ENCODE data around the gene ELAVL2.
A peak's percentile ranks its signal among the peaks of the same experiment; 100 is the strongest.

ELAVL2 gene

GRCh38 chr9:23717505-23717904 lies 108.5 kb downstream of the ELAVL2 start:
- DNase-seq: no peak

DNA sequence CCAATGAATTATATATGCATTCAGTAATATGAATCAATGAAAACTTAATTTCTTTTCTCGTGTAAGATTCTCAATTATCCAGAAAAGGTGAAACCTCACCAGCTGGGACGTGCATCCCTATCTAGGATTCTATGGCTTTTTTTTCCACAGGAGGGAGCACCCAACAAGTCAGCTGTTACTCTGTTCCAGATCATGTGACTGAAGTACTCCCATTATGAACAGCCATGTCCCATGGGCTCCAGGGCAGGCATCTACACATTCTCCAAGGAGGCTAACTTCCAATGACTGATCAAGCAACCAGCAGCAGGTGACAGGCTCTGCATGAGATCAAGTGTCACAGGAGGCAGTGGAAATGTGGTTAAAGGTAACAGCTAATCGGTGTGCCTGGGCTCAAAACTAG lies 118.8 kb downstream of the ELAVL2 start:
- no peak for DNase-seq

GRCh38 chr9:23702311-23702922 lies 123.6 kb downstream of the ELAVL2 start:
- DNase-seq: peak in 1 of 2 experiments; percentile 8

DNA sequence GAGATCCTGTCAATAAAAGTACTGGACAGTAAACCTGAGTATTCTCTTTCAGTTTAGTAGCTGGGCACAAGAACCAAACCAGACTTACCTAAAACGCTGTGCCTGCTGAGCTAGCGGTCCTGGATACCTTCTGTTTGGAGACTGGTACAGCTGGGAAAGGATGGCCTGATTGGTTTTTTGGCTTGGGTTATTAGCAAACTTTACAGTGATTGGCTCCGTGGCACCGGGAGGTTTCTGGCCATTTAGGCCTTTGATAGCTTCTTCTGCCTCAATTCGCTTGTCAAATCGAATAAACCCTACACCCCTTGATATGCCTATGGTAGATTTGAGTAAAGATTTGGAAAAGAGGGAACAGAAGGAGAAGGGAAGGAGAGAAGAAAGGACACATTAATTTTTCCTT lies 124.7 kb downstream of the ELAVL2 start:
- no peak for DNase-seq

- no peak for DNase-seq
Observed at GRCh38 chr9:23700359-23700758, 125.7 kb downstream of the ELAVL2 start.

GRCh38 chr9:23698161-23698560 lies 127.9 kb downstream of the ELAVL2 start:
- DNase-seq: no peak

- DNase-seq: no peak
Observed at GRCh38 chr9:23695572-23695971, 130.5 kb downstream of the ELAVL2 start.

DNA sequence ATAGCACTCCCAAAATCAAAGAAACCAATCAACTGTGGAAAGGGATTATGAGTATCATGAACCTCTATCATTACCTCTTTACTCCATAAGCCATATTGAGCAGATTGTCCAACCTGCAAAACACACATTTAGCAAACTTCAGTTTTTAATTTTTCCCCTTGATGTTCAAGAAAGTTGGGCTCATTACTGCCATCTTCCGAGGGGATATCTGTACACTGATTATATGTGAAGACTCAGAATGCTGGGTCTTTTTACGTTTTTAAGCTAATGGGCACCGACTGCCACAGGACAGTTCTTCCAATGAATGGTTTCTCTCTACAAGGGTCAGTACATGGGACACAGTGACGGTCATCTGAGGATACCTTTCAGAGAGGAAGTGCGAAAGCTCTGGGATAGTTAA lies 132.7 kb downstream of the ELAVL2 start:
- DNase-seq: peak in 1 of 2 experiments; percentile 51

DNA sequence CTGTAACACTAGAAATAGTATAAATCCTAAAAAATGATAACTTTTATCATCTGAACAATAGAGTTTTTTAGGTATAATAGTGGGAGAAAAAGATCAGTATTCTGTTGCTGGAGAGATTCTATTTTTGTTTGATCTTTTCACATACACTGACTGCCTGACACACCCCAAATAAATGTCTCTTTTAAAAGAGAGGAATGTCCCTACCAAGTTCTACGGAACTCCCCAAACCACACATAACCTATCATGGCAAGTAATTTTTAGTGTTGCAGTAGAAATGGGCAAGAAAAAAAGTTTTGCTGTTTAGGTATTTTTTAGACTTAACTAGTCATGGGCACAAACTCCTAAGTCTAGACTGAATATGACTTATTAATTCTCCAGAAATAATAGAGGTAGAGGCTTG lies 139.1 kb downstream of the ELAVL2 start:
- DNase-seq: no peak

GRCh38 chr9:23686257-23686656 lies 139.8 kb downstream of the ELAVL2 start:
- DNase-seq: no peak

GRCh38 chr9:23683611-23684061 lies 142.4 kb downstream of the ELAVL2 start:
- no peak for DNase-seq

GRCh38 chr9:23682891-23683431 lies 143.1 kb downstream of the ELAVL2 start:
- DNase-seq: no peak

DNA sequence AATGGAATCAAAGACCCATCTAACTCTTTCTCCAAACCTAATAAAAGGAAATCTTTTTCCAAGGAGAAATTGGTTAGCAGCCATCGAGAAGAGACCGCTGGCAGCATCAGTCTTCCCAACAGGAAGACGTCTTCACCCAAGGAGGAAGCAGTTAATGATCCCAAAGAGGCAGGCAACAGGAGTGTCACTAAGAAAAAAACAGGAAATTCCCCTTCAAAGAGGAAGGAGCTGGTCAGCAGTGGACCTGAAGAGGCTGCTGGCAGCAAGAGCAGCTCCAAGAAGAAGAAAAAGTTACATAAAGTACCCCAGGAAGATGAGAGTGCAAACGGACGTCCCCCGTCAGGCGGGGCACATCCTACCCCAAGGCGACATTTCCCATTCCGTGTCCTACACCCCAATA lies 143.7 kb downstream of the ELAVL2 start:
- DNase-seq: no peak

DNA sequence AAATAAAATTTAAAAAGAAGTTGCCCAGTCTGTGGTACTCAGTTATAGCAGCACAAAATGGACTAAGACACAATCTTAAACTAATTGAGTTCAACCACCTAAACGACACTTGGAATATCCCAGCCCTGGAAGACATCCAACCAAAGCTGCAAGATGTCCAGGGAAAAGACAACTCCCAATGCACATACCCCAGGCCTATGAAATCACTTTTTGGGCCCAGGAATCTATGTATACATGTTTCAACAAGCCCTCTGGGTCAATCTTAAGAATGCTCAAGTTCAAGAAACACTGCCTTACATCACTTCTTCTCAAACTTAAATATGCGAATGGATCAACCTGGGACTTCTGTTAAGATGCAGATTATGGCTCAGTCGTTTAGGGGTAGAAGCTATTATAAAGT lies 148.6 kb downstream of the ELAVL2 start:
- DNase-seq: no peak

GRCh38 chr9:23674016-23674585 lies 151.9 kb downstream of the ELAVL2 start:
- peak; percentile 62 to 76 for DNase-seq

DNA sequence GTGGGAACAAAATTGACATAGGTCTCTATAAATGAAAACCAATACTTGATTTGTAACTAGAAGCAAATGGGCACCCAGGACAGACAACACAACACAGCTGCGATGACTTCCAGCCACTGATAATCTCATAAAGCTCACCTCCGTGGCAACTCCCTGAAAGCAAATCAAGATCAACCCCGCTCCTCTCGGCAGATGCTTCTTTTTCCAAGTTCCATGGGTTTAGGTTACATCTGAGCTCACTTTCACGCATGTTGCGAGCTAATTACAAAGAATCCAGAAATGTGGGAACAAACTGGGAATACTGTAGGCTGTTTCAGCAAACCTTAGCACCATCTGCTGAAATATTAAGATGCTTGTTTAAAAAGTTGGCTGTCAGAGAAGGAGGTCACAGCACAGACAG lies 153.9 kb downstream of the ELAVL2 start:
- DNase-seq: peak; percentile 58 to 90

DNA sequence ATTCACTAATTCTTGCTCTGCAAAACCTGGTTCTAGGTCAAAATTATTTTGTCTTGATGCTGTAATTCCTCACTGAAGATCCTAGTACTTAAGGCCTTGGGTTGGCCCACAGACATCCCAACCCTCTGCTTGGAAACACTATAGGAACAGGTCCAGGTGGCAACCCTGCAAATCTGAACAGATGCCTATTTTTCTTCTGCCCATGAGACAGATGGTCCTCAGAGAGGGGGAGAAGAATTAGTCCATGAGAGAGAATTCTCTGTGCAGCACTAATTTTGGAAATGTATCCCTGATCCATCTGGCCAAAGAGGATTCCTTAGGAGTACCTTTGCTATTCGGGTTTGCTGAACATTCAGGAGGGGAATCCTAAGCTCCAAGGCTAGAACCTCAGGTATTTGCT lies 156.3 kb downstream of the ELAVL2 start:
- peak; percentile 75 to 94 for DNase-seq

DNA sequence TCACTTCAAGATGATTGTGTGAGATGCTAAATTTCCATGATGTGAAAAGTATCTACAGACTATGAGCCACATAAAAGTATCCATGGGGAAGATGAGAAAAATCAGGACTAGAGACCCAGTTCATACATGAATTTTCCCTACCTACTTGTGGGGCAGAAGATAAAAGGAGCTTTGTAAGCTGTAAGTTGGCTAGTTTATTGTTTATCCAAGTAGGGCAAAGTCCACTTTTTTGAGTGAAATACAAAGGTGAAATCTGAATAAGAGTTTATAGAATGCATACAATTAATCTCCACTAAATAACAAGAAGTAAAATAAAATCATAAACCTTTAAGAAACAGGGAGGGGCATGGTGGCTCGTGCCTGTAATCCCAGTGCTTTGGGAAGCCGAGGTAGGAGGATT lies 160.4 kb downstream of the ELAVL2 start:
- DNase-seq: no peak

GRCh38 chr9:23665051-23665450 lies 161.0 kb downstream of the ELAVL2 start:
- no peak for DNase-seq

DNA sequence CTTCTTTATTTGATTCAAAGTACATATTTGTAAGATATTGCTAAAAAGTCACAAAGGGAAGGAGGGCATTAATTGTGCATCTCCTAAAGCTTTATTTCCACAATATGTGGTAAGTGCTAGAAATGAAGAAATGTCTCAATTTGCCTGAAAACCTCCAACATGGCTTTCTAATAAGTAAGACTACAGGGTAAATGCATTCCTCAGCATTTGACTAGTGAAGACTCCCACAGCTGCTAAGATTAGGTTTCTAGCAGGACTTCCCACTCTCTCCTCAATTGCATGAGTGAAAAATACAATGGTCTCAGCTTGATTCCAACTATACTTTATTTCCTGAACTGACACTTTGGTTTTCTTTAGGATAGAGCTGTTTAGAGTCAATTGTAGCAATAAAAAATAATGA lies 162.1 kb downstream of the ELAVL2 start:
- DNase-seq: no peak

- DNase-seq: no peak
Observed at GRCh38 chr9:23663536-23663935, 162.5 kb downstream of the ELAVL2 start.

DNA sequence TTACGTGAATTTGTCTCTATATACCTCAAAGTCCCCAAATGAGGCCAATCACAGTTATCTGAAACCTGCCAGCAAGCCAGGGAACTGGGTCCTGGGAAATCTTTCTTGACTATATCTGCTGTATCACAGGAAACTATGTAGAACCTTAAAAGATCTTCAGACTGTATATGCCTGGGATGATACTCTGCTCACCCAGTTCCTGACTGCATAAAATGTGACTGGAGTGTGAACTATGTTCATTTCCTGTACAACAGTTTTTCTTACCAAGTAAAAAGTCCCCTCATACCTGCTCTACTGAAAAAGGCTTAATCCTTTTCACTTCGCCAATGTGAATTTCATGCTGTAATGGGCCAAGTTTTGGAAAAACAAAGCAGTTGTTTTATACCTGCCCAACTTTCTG lies 162.9 kb downstream of the ELAVL2 start:
- no peak for DNase-seq

DNA sequence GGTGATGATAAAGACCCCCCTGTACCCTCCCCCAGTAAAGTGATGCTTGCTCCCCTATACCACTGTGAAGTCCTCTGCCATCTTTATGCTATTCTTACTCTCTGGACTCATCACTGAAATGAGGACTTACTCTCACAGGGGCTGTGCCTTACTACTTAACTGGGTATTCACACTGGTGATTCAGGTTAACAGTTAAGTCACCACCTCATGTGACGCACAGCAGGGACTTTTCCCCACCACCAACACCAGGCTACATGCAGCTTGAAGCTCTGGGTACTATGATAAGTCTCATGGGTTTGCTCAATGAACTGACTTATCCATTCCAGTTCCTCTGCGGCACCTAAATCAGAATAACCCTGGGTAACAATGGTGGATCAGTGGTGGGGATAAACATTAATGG lies 163.7 kb downstream of the ELAVL2 start:
- DNase-seq: no peak

- DNase-seq: no peak
Observed at GRCh38 chr9:23659346-23660006, 166.6 kb downstream of the ELAVL2 start.
